Keratinocyte (primary cell): Measurements from ENCODE around the gene TNFRSF25.
"Not testable (repeated sequence)": the region's sequence is repeated elsewhere in the genome, so short reads cannot be mapped to it uniquely, and the experiment has no call there.

Source experiments
- CTCF ChIP-seq, 3 experiments: IDR thresholded peaks in 1 of 3; conservative IDR thresholded peaks in 1 of 3; optimal IDR thresholded peaks in 1 of 3; 2 replicates in 2 of 3; 3 replicates in 1 of 3; pipeline versions ENCODE3 to v1.5.1; 2011; ENCODE audit warnings: low read length in 3 of 3, mild to moderate bottlenecking in 3 of 3, moderate library complexity in 2 of 3, control low read depth in 1 of 3, inconsistent platforms in 1 of 3; ENCODE audit not compliant: insufficient read depth in 2 of 3; ENCODE audit errors: extremely low read depth in 1 of 3
- EZH2 ChIP-seq: IDR thresholded peaks from one replicate; pipeline ENCODE4 v1.6.1; 2012; ENCODE audit warnings: inconsistent platforms, mild to moderate bottlenecking, low read length, moderate library complexity

- TF ChIP-seq CTCF (optimal IDR thresholded peaks at IDR 0.05 in 1 of 3, IDR thresholded peaks at IDR 0.05 in 1 of 3, conservative IDR thresholded peaks at IDR 0.05 in 1 of 3; ENCODE audit: extremely low read depth in 1 of 3, insufficient read depth in 2 of 3, low read length in 3 of 3); EZH2: not testable (repeated sequence)
These were observed 29.7 kb downstream of the TNFRSF25 start for GRCh38 chr1:6436277-6436676.
